Measurements from ENCODE around the gene KRT74. TPM values are rescaled to one million over a fixed set of nuclear protein-coding genes. Genes with fewer than 3 reads are reported as not detected.
A peak's percentile ranks its signal among the peaks of the same experiment; 100 is the strongest.

KRT74 gene
- total RNA-seq, 2 donors from 2014 or later, result not detected

- DNase-seq (no peak), ATAC-seq (no peak)
- intact Hi-C loops (cut with DNase I, micrococcal nuclease), result loop anchor here (5.0 to 10.0 kb wide), 3 partner anchors 297 to 404 kb away; no protein-coding TSS in a partner anchor
These were observed 6.9 kb upstream of the KRT74 start for GRCh38 chr12:52580496-52580895.

- ATAC-seq, result no peak
- intact Hi-C loops (cut with DNase I, micrococcal nuclease), result loop anchor here (5.0 to 10.0 kb wide), 3 partner anchors 298 to 405 kb away; no protein-coding TSS in a partner anchor
- DNase-seq, result no peak
These were observed 6.1 kb upstream of the KRT74 start for GRCh38 chr12:52579468-52580465.

- DNase-seq (no peak), ATAC-seq (no peak)
- intact Hi-C loops (cut with DNase I, micrococcal nuclease), result no loop called here
These were observed 4.8 kb upstream of the KRT74 start for GRCh38 chr12:52578469-52578868.

GRCh38 chr12:52577316-52577715 is 3.7 kb upstream of the KRT74 start:
- DNase-seq (no peak), ATAC-seq (no peak)
- intact Hi-C loops (cut with DNase I, micrococcal nuclease), result no loop called here

GRCh38 chr12:52575948-52576347 is 2.3 kb upstream of the KRT74 start:
- ATAC-seq (no peak), DNase-seq (no peak)

GRCh38 chr12:52575256-52575655 is 1.6 kb upstream of the KRT74 start:
- DNase-seq (no peak), ATAC-seq (no peak)
- intact Hi-C loops (cut with DNase I, micrococcal nuclease), result no loop called here

More at GRCh38 chr12:52575948-52576347, 2.3 kb upstream of the KRT74 start:
- intact Hi-C loops (cut with DNase I, micrococcal nuclease), result no loop called here

GRCh38 chr12:52573306-52573705 is 337 bp downstream of the KRT74 start:
- intact Hi-C loops (cut with DNase I, micrococcal nuclease), result no loop called here
- ATAC-seq, result no peak
- no peak for DNase-seq

GRCh38 chr12:52570511-52570910 is 3.1 kb downstream of the KRT74 start:
- no peak for DNase-seq
- ATAC-seq, result no peak
- intact Hi-C loops (cut with DNase I, micrococcal nuclease), result no loop called here

GRCh38 chr12:52568111-52568510 is 5.5 kb downstream of the KRT74 start:
- DNase-seq (no peak), ATAC-seq (no peak)
- intact Hi-C loops (cut with DNase I, micrococcal nuclease), result no loop called here

- ATAC-seq (no peak), DNase-seq (no peak)
- intact Hi-C loops (cut with DNase I, micrococcal nuclease), result no loop called here
These were observed 6.8 kb downstream of the KRT74 start for GRCh38 chr12:52566847-52567291.

GRCh38 chr12:52564582-52564981 is 9.1 kb downstream of the KRT74 start:
- no peak for ATAC-seq
- intact Hi-C loops (cut with DNase I, micrococcal nuclease), result no loop called here
- DNase-seq, result no peak

GRCh38 chr12:52561880-52562449 is 11.7 kb downstream of the KRT74 start:
- ATAC-seq (peak; percentile 56), DNase-seq (no peak)
- intact Hi-C loops (cut with DNase I, micrococcal nuclease), result no loop called here

GRCh38 chr12:52559979-52560378 is 13.7 kb downstream of the KRT74 start:
- ATAC-seq, result no peak
- intact Hi-C loops (cut with DNase I, micrococcal nuclease), result no loop called here
- no peak for DNase-seq

- no peak for ATAC-seq
- intact Hi-C loops (cut with DNase I, micrococcal nuclease), result no loop called here
- no peak for DNase-seq
These were observed 14.7 kb downstream of the KRT74 start for GRCh38 chr12:52558781-52559445.

- DNase-seq (no peak), ATAC-seq (no peak)
- intact Hi-C loops (cut with DNase I, micrococcal nuclease), result no loop called here
These were observed 16.2 kb downstream of the KRT74 start for GRCh38 chr12:52557476-52557875.

- ATAC-seq (no peak), DNase-seq (no peak)
- intact Hi-C loops (cut with DNase I, micrococcal nuclease), result no loop called here
These were observed 18.1 kb downstream of the KRT74 start for GRCh38 chr12:52555577-52555976.

GRCh38 chr12:52552681-52553195 is 20.9 kb downstream of the KRT74 start, which contains the start of gene KRT71:
Gene KRT71, minus strand, starts transcription at chr12:52553145. Its CDS starts 68 bp downstream, at chr12:52553077.
- intact Hi-C loops (cut with DNase I, micrococcal nuclease), result no loop called here
- ATAC-seq (no peak), DNase-seq (no peak)

- no peak for ATAC-seq
- intact Hi-C loops (cut with DNase I, micrococcal nuclease), result no loop called here
- no peak for DNase-seq
These were observed 21.6 kb downstream of the KRT74 start for GRCh38 chr12:52552055-52552454.

GRCh38 chr12:52551216-52551865 is 22.3 kb downstream of the KRT74 start:
- ATAC-seq (no peak), DNase-seq (no peak)

More at GRCh38 chr12:52551216-52551865, 22.3 kb downstream of the KRT74 start:
- intact Hi-C loops (cut with DNase I, micrococcal nuclease), result no loop called here
